Lower lobe of right lung (tissue), 2 donors: ENCODE data around the gene SMAD5. TPM values are rescaled to one million over a fixed set of nuclear protein-coding genes. Genes with fewer than 3 reads are reported as not detected.
A peak's percentile ranks its signal among the peaks of the same experiment; 100 is the strongest.

ENCODE experiments used
- ATAC-seq, 2 donors: fragments of 200-7000 bp; cut with Tn5 transposase; one replicate each; pipeline ENCODE4 v1.9.1; 2020 to 2022; ENCODE audit warnings: mild to moderate bottlenecking in 2 of 2, moderate library complexity in 2 of 2
- DNase-seq: peaks from one replicate; pipeline ENCODE4 v3.0.0-alpha.2; 2020
- H3K27ac ChIP-seq: fragments of 200-600 bp; one replicate; pipeline ENCODE4 v1.8.0; 2022
- H3K27me3 ChIP-seq: fragments of 200-600 bp; one replicate; pipeline ENCODE4 v1.8.0; 2022; ENCODE audit warnings: low read depth
- H3K36me3 ChIP-seq: fragments of 200-600 bp; one replicate; pipeline ENCODE4 v1.8.0; 2022; ENCODE audit warnings: mild to moderate bottlenecking
- H3K4me1 ChIP-seq: fragments of 200-600 bp; one replicate; pipeline ENCODE4 v1.8.0; 2022
- H3K4me3 ChIP-seq: fragments of 200-600 bp; one replicate; pipeline ENCODE4 v1.8.0; 2022; ENCODE audit warnings: mild to moderate bottlenecking
- H3K9me3 ChIP-seq: fragments of 200-600 bp; one replicate; pipeline ENCODE4 v1.8.0; 2022
- CTCF ChIP-seq: fragments of 200-600 bp; IDR thresholded peaks from one replicate; pipeline ENCODE4 v1.8.0; 2022; ENCODE audit warnings: antibody characterized with exemption, mild to moderate bottlenecking
- intact Hi-C: fragments of 100-400 bp; cut with DNase I; formaldehyde crosslinking; loops from one replicate; pipeline ENCODE4 v1.11.0; 2022
- total RNA-seq: library from RNA; stranded (reverse); fragmentation: NEBNext Ultra II Directional; extraction: Animal tissue kit (Norgen Biotek cat#: 25700); gene quantifications from one replicate; pipeline ENCODE4 v1.2.1, GENCODE V29; 2021
- donor health status: DM: no; HTN: yes; CAD: no; lungs with severe emphysema.

SMAD5 gene
- total RNA-seq, 1 donor from 2014 or later, result 61.9 TPM

GRCh38 chr5:136174021-136174659 lies 41.5 kb downstream of the SMAD5 start:
- Histone ChIP-seq H3K27ac (no peak overlapping the region), H3K36me3 (peaks cover 72% of the 10 kb centered on the region), H3K27me3 (no peaks in the 10 kb centered on the region), H3K4me1 (no peaks in the 10 kb centered on the region), H3K9me3 (no peaks in the 10 kb centered on the region), H3K4me3 (no peak overlapping the region)
- DNase-seq (no peak), ATAC-seq (peak in 1 of 2 donors; percentile 56)
- intact Hi-C loops, result no loop called here
- TF ChIP-seq CTCF, result peak; percentile 58

GRCh38 chr5:136182618-136183017 lies 50.0 kb downstream of the SMAD5 start:
- intact Hi-C loops, result no loop called here
- DNase-seq (no peak), ATAC-seq (no peak)
- H3K4me1 ChIP-seq, result no peaks in the 10 kb centered on the region
- peaks cover 52% of the 10 kb centered on the region for H3K36me3 ChIP-seq
- no peak for TF ChIP-seq CTCF
- H3K4me3 ChIP-seq, result no peak overlapping the region
- no peaks in the 10 kb centered on the region for H3K9me3 ChIP-seq
- H3K27ac ChIP-seq, result no peak overlapping the region
- H3K27me3 ChIP-seq, result no peaks in the 10 kb centered on the region

GRCh38 chr5:136185974-136186665 lies 53.5 kb downstream of the SMAD5 start:
- ATAC-seq, result no peak
- Histone ChIP-seq H3K4me3 (no peak overlapping the region), H3K27me3 (peaks cover 2% of the 10 kb centered on the region), H3K36me3 (peaks cover 17% of the 10 kb centered on the region), H3K9me3 (no peaks in the 10 kb centered on the region), H3K27ac (no peak overlapping the region), H3K4me1 (no peaks in the 10 kb centered on the region)
- intact Hi-C loops, result no loop called here
- no peak for TF ChIP-seq CTCF
- no peak for DNase-seq

GRCh38 chr5:136186796-136187195 lies 54.2 kb downstream of the SMAD5 start:
- Histone ChIP-seq H3K4me1 (peaks cover 7% of the 10 kb centered on the region), H3K27me3 (peaks cover 9% of the 10 kb centered on the region), H3K27ac (no peak overlapping the region), H3K9me3 (no peaks in the 10 kb centered on the region), H3K4me3 (no peak overlapping the region), H3K36me3 (peaks cover 11% of the 10 kb centered on the region)
- TF ChIP-seq CTCF, result no peak
- intact Hi-C loops, result no loop called here
- DNase-seq, result no peak
- no peak for ATAC-seq

- no peak for TF ChIP-seq CTCF
- no peak overlapping the region for H3K4me3 ChIP-seq
- H3K27me3 ChIP-seq, result peaks cover 30% of the 10 kb centered on the region
- intact Hi-C loops, result no loop called here
- H3K36me3 ChIP-seq, result peaks cover 7% of the 10 kb centered on the region
- no peak overlapping the region for H3K27ac ChIP-seq
- H3K4me1 ChIP-seq, result peaks cover 18% of the 10 kb centered on the region
- ATAC-seq (no peak), DNase-seq (no peak)
- no peaks in the 10 kb centered on the region for H3K9me3 ChIP-seq
These were observed 56.2 kb downstream of the SMAD5 start for GRCh38 chr5:136188859-136189258.
